GM12874 (cell line): ENCODE measurements around the gene EIF4B.
A peak's percentile ranks its signal among the peaks of the same experiment; 100 is the strongest.

Source experiments
- CTCF ChIP-seq: IDR thresholded peaks from 2 replicates; pipeline ENCODE4 v1.5.1; 2011; ENCODE audit warnings: low read depth, mild to moderate bottlenecking, control low read depth, low read length, moderate library complexity; ENCODE audit not compliant: insufficient read depth

The EIF4B gene

DNA sequence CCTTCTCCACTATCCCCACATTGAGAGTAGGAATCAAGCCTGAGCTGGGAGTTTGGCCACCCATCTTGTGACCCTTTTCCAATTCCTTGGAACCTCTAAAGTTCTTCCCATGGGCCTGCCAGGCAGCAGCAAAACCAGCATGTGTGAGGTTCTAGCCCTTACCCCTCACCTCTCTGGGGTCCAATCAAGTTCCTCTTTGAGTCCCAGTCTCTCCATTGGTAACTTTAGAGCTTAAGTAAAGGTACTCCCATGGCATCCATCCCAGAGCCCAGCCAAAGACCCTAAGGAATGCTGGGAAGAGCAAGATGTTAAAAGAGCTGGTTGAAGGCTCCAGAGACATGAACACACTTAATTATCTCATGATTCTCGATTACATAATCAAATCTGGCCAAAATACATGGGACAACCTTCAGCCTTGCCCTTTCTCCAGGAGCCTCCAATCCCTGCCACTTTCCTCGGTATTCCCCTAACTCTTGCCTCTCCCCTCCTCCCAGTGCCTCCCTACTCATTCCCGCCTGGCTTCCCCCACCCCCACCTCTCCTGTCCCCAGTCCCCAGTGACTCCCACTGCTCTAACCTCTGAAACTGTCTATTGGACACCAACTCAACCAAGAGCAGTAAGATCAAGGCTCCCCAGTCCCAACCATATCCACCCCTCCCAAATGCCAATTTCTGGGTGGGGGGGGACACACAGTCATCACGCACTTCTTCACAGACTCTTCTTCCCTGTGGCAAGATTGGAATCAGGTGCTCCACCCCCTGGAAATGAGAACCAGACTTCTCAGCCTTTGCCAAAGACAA is 38.8 kb downstream of the EIF4B start:
- TF ChIP-seq CTCF: no peak

GRCh38 chr12:53045696-53046045 is 39.4 kb downstream of the EIF4B start:
- TF ChIP-seq CTCF: no peak

GRCh38 chr12:53046655-53047220 is 40.5 kb downstream of the EIF4B start:
- TF ChIP-seq CTCF: no peak

DNA sequence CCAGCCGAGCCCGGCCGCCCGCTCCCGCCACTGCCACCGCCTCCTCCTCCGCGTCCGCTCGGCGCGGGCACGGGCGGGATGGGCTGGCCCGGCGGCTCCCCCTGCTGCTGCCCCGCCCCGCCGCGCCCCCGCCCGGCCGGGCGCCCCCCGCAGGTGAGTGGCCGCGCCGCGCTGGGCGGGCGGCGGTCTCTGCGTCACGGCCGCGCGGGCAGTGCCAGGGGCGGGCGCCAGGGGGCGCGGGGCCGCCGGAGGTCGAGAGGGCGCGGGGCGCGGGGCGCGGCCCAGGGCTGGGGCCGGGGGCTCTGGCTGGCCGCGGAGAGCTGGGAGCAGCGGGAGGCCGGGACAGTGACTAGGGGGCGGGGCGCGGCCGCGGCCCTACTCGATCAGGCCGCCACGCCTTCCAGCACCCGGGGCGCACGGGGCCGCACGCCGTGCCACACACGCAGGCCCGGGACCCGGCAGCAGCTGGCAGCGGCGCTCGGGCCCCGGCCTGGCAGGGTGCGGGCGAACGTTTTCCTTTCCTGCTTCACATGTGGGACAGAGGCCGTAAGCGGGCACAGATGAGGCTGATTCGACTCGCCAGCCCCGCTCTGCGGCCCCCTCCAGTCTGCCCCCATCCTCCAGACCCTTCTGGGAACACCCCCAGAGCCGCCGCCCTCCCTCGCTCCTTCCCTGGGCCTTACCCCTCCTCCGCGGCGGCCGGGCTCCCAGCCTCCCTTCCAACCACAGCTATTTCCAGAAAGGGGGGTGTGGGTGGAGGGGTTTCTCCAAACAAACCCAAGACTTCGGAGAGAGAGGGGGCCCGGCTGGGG is 41.2 kb downstream of the EIF4B start:
- TF ChIP-seq CTCF: peak; percentile 51

DNA sequence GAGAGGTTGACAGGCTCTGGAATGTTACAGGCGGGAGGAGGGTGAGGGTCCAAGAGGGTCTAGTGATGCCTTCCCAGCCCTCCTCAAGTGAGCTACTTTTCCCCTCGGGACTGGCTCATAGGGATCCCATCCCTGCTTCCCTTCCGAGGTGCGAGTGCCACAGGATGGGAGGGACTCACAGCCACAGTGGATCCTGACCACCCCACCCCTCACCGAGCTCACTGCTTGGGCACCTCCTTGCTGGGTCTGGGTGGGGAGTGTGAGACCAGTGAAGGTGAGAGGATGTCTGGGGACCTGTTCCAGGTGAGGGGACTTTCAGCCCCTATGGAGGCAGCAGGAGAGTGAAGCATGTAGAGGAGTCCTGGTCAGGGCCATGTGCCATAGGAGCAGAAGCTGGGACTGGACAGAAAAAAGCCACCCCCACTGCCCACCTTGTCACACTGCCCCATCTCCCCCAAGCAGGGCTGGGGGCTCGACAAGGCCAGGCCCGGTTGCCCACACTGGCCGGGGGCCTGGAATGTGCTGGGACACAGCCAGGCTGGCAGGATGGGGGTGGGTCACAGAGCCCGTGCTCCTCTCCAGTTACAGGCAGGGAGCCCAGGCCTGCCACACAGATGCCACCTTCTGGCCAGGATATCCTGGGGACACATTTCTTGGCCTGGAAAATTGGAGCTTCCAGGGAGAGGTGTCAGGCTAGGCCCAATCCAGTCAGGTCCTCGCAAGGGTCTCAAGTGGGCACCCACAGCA is 42.0 kb downstream of the EIF4B start:
- TF ChIP-seq CTCF: no peak

- TF ChIP-seq CTCF: no peak
Measured at GRCh38 chr12:53048780-53049401, 42.6 kb downstream of the EIF4B start.
